Left lung (tissue), 10 donors: ENCODE data around the gene GPR37L1. TPM values are rescaled to one million over a fixed set of nuclear protein-coding genes. Genes with fewer than 3 reads are reported as not detected.
A peak's percentile ranks its signal among the peaks of the same experiment; 100 is the strongest.

Source experiments
- ATAC-seq: fragments of 200-7000 bp; cut with Tn5 transposase; one replicate; pipeline ENCODE4 v1.9.1; 2020; ENCODE audit warnings: moderate library complexity
- DNase-seq, 4 donors: peaks; one replicate each; pipeline ENCODE4 v3.0.0-alpha.2; 2013 to 2020
- H3K27ac ChIP-seq, 2 donors: fragments of 200-600 bp; sonication (generic) in 1 of 2; one replicate each; pipeline versions ENCODE4 v1.5.0 to v1.8.0; 2020 to 2021
- H3K27me3 ChIP-seq, 2 donors: fragments of 200-600 bp; sonication (generic) in 1 of 2; one replicate each; pipeline versions ENCODE4 v1.5.0 to v1.8.0; 2020 to 2021
- H3K36me3 ChIP-seq, 2 donors: fragments of 200-600 bp; sonication (generic) in 1 of 2; one replicate each; pipeline versions ENCODE4 v1.5.0 to v1.8.0; 2020 to 2021
- H3K4me1 ChIP-seq, 2 donors: fragments of 200-600 bp; one replicate each; pipeline ENCODE4 v1.8.0; 2021
- H3K4me3 ChIP-seq, 2 donors: fragments of 200-600 bp; sonication (generic) in 1 of 2; one replicate each; pipeline versions ENCODE4 v1.5.0 to v1.8.0; 2020 to 2021; ENCODE audit warnings: mild to moderate bottlenecking in 1 of 2
- H3K9me3 ChIP-seq, 2 donors: fragments of 200-600 bp; sonication (generic) in 1 of 2; one replicate each; pipeline versions ENCODE4 v1.5.0 to v1.8.0; 2020 to 2021
- intact Hi-C, 2 donors: fragments of 100-400 bp; cut with DNase I; formaldehyde crosslinking; loops; one replicate each; pipeline versions ENCODE4 v1.11.2 to v1.14.2; 2022
- polyA plus RNA-seq, 6 donors: library from polyadenylated mRNA; unstranded; fragments of 120-200 nt; gene quantifications; one replicate each; pipeline ENCODE4 v1.2.1, GENCODE V29; 2013; ENCODE audit not compliant: insufficient read length in 6 of 6
- total RNA-seq, 2 donors: library from RNA; stranded (reverse); fragmentation: NEBNext Ultra II Directional; extraction: Animal tissue kit (Norgen Biotek cat#: 25700); gene quantifications; one replicate each; pipeline ENCODE4 v1.2.1, GENCODE V29; 2021
- TF ChIP-seq, protein P1 (sequence below), 2 donors: fragments of 200-600 bp; sonication (generic) in 1 of 2; IDR thresholded peaks; one replicate each; pipeline versions ENCODE4 v1.5.0 to v1.8.0; 2021; ENCODE audit warnings: antibody characterized with exemption in 2 of 2
- donor health status: DM: no; HTN: yes; CAD: no.
- donor health status: DM: no; HTN: no; CAD: no.

Gene GPR37L1
- total and polyA plus RNA-seq, 8 donors, result 0.05 to 0.20 (median 0.10) TPM

DNA sequence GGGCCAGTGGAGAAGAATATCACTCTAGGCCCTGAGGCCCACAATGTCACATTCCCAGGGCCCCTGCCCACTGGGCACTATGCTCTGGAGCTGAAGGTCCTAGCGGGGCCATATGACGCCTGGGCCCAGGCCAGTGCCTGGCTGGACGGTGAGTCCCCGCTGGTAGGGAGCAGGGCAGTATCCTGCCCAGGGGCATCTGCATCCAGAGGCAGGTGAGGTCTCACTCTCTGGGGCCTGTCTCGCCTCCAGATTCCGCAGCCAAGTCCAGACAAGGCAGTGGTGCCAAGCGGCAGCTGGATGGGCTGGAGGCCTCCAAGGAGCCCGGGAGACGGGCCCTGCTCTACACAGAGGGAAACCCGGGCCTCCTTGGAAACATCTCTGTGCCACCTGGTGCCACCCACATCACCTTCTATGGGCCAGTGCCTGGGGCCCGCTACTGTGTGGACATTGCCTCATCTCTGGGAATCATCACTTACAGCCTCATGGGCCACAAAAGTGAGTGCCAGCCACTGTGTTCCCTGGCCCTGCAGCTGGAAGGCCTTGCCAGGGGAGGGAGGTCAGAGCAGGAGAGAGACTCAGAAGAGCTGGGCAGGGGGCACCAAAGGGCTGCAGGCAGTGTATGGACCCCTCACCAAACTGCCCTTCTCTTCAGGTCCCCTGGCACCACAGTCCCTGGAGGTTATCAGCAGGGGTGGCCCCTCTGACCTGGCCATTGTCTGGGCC lies 48.7 kb downstream of the GPR37L1 start:
- TF ChIP-seq, protein P1, sequence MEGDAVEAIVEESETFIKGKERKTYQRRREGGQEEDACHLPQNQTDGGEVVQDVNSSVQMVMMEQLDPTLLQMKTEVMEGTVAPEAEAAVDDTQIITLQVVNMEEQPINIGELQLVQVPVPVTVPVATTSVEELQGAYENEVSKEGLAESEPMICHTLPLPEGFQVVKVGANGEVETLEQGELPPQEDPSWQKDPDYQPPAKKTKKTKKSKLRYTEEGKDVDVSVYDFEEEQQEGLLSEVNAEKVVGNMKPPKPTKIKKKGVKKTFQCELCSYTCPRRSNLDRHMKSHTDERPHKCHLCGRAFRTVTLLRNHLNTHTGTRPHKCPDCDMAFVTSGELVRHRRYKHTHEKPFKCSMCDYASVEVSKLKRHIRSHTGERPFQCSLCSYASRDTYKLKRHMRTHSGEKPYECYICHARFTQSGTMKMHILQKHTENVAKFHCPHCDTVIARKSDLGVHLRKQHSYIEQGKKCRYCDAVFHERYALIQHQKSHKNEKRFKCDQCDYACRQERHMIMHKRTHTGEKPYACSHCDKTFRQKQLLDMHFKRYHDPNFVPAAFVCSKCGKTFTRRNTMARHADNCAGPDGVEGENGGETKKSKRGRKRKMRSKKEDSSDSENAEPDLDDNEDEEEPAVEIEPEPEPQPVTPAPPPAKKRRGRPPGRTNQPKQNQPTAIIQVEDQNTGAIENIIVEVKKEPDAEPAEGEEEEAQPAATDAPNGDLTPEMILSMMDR (IDR thresholded peaks at IDR 0.05), result no peak
- DNase-seq, result peak in 1 of 4 donors; percentile 65

DNA sequence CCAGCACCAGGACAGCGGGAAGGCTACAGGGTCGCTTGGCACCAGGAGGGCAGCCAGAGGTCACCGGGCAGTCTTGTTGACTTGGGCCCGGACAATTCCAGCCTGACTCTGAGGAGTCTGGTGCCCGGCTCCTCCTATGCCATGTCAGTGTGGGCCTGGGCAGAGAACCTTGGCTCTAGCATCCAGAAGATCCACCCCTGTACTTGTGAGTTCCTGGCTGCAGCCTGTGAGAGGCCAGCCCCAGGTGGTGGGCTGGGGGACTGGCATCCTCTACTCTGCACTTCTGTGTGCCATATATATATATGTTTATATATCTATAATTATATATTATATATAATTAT lies 49.3 kb downstream of the GPR37L1 start:
- Histone ChIP-seq H3K4me3 (no peak overlapping the region), H3K36me3 (no peaks in the 10 kb centered on the region), H3K9me3 (no peaks in the 10 kb centered on the region), H3K27ac (no peak overlapping the region), H3K27me3 (no peaks in the 10 kb centered on the region), H3K4me1 (peaks cover 0 to 5% of the 10 kb centered on the region in 2 donors)
- TF ChIP-seq, protein P1 (IDR thresholded peaks at IDR 0.05), result no peak
- intact Hi-C loops, result no loop called here
- ATAC-seq, result no peak
- no peak for DNase-seq

More for the DNA sequence above, 48.7 kb downstream of the GPR37L1 start:
- intact Hi-C loops, result no loop called here
- Histone ChIP-seq H3K27me3 (no peaks in the 10 kb centered on the region), H3K27ac (no peak overlapping the region), H3K36me3 (no peaks in the 10 kb centered on the region), H3K4me3 (no peak overlapping the region), H3K9me3 (no peaks in the 10 kb centered on the region), H3K4me1 (peaks cover 0 to 5% of the 10 kb centered on the region in 2 donors)
- ATAC-seq, result no peak

DNA sequence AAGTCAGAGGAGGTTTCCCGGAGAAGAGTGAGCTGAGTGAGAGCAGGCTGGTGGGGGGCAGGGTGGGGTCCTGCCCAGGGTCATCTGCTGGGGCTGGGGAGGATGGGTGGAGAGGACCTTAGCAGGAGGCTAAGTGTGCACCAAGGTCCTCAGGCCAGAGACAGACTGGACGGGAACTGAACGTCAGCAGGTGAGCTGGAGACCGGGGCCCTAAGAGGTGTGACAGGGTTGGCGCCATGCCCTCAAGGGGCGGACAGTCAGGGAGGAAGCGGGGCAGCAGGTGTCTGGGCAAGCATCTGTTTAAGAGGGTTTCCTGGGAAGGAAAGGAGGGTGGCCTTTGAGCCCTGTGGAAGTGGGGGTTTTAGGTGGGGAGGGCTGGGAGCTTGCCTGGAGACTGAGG lies 51.3 kb downstream of the GPR37L1 start:
- H3K4me3 ChIP-seq, result no peak overlapping the region
- TF ChIP-seq, protein P1 (IDR thresholded peaks at IDR 0.05), result no peak
- no peaks in the 10 kb centered on the region for H3K36me3 ChIP-seq
- ATAC-seq (no peak), DNase-seq (peak in 1 of 4 donors; percentile 45)
- H3K27ac ChIP-seq, result no peak overlapping the region
- no peaks in the 10 kb centered on the region for H3K9me3 ChIP-seq
- H3K27me3 ChIP-seq, result no peaks in the 10 kb centered on the region
- H3K4me1 ChIP-seq, result no peaks in the 10 kb centered on the region
- intact Hi-C loops, result no loop called here

DNA sequence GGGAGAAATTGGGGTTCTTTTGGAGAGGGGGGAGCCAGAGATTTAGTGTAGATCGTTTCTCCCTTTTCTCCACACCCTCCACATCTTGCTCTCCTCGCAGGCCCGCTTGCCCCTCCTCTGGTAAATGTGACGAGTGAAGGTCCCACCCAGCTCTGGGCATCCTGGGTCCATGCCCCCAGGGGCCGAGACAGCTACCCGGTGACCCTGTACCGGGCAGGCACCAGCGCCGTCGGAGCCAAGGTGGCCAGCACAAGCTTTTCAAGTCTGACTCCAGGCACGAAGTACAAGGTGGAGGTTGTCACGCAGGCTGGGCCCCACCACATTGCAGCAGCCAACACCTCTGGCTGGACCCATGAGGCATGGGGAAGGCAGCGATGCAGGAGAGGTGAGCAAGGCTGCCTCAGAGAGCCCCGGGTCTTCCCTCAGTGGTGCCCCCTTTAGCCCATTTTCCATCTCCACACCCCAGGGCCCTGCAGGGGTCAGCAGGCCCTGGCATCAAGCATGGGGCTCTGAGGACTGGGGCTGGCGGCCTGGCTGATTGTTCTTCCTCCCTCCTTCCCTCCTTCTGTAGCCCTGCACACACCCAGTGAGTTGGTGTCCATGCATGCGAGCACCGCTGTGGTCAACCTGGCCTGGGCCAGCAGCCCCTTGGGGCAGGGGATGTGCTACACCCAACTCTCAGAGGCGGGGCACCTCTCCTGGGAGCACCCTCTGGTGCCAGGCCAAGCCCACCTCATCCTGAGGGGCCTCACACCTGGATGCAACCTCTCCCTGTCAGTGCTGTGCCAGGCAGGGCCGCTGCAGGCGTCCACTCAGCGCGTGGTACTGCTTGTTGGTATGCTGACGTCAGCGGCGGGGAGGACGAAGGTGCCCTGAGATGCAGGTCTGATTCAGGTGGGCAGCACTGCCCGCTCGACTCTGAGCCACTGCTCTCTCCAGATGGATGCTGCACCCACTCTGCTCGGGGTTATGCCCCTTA lies 54.5 kb downstream of the GPR37L1 start:
- Histone ChIP-seq H3K36me3 (no peaks in the 10 kb centered on the region), H3K27me3 (peaks cover 0 to 10% of the 10 kb centered on the region in 2 donors), H3K9me3 (no peaks in the 10 kb centered on the region), H3K27ac (no peak overlapping the region), H3K4me3 (no peak overlapping the region), H3K4me1 (no peaks in the 10 kb centered on the region)
- intact Hi-C loops, result no loop called here
- DNase-seq (no peak), ATAC-seq (no peak)
- TF ChIP-seq, protein P1 (IDR thresholded peaks at IDR 0.05), result no peak
